ENCODE results near the gene MINPP1. TPM values are rescaled to one million over a fixed set of nuclear protein-coding genes. Genes with fewer than 3 reads are reported as not detected.

The MINPP1 gene
- total RNA-seq, 1 experiment from 2014 or later = 22.1 TPM

DNA sequence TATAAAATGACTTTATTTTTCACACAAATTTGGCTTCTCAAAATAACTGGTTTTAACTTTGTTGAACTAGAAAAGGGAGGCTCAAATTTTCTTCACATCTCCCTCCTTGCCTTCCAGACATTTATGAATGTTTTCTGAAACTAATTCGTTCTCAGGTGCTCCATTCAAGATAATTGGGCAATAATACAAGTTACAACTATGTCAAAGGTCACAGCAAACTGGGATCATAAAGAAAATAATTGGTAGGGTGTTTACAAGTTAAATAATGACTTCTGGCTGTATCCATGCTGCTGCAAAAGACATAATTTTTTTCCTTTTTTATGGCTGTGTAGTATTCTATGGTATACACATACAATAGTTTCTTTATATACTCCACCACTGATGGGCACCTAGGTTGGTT, 75.3 kb downstream of the MINPP1 start:
- intact Hi-C loops (cut with micrococcal nuclease) = no loop called here
- TF ChIP-seq CBX3 (IDR thresholded peaks at IDR 0.05; ENCODE audit: low read depth) = no peak
- no peak for TF ChIP-seq FOSL1 (IDR thresholded peaks at IDR 0.05; ENCODE audit: low read depth)
- no peak for TF ChIP-seq SIN3A (IDR thresholded peaks at IDR 0.05; ENCODE audit: low read depth)
- no peak for TF ChIP-seq MAX (IDR thresholded peaks at IDR 0.05)
- no peak for TF ChIP-seq ZFX (IDR thresholded peaks at IDR 0.05)
- TF ChIP-seq ATF3 (IDR thresholded peaks at IDR 0.05) = no peak
- TF ChIP-seq TCF7L2 (IDR thresholded peaks at IDR 0.05; ENCODE audit: borderline replicate concordance, extremely low read depth, insufficient read depth, insufficient read length) = no peak
- TF ChIP-seq RAD21 (IDR thresholded peaks at IDR 0.05; ENCODE audit: low read depth) = no peak
- Histone ChIP-seq H3K9me3 (ENCODE audit: control insufficient read depth in 1 of 2, insufficient read depth in 1 of 2, low read depth in 1 of 2, low read length in 2 of 2) (no peaks in the 10 kb centered on the region), H3K4me2 (ENCODE audit: low read length) (no peak overlapping the region), H3K27me3 (ENCODE audit: insufficient read depth, low read length) (no peaks in the 10 kb centered on the region), H3K4me3 (replicated peaks in 1 of 2; ENCODE audit: low read depth in 1 of 2, low read length in 2 of 2) (no peak overlapping the region), H3K9ac (ENCODE audit: low read length) (no peak overlapping the region), H4K20me1 (ENCODE audit: insufficient read depth) (no peaks in the 10 kb centered on the region), H3K36me3 (ENCODE audit: control insufficient read depth in 1 of 2, insufficient read depth in 2 of 2, low read length in 2 of 2) (no peaks in the 10 kb centered on the region), H3K9me2 (ENCODE audit: insufficient read depth) (no peaks in the 10 kb centered on the region), H3K27ac (ENCODE audit: low read depth, low read length) (no peak overlapping the region), H2AFZ (ENCODE audit: low read depth, low read length, poor library complexity, severe bottlenecking) (no peak overlapping the region), H3K4me1 (ENCODE audit: control insufficient read depth in 1 of 2, insufficient read depth in 2 of 2, low read length in 2 of 2) (peaks cover 0 to 6% of the 10 kb centered on the region in 2 experiments; a peak in 1 of 4 replicates), H3K79me2 (ENCODE audit: insufficient read depth, low read length) (no peaks in the 10 kb centered on the region)
- CTCF ChIA-PET = no interaction called here
- RAD21 ChIA-PET (ENCODE audit: low non-redundant PET in 1 of 2, low total read pairs in 2 of 2, uncharacterized antibody in 2 of 2, unreplicated experiment in 2 of 2) = no interaction called here
- no peak for ATAC-seq
- DNase-seq (ENCODE audit: low read depth, low spot score) = no peak
- no TSS peak for BruUV-seq (replicated peaks)
- POLR2A ChIA-PET = no interaction called here

GRCh38 chr10:87585565-87586514, 81.1 kb downstream of the MINPP1 start:
- BruUV-seq (replicated peaks) = no TSS peak
- no peaks in the 10 kb centered on the region for H4K20me1 ChIP-seq (ENCODE audit: insufficient read depth)
- ATAC-seq (peak; percentile 77), DNase-seq (ENCODE audit: low read depth, low spot score) (peak; percentile 70)
- H3K4me2 ChIP-seq (ENCODE audit: low read length) = peak overlapping the region; percentile 51
- intact Hi-C loops (cut with micrococcal nuclease) = no loop called here
- H3K9me2 ChIP-seq (ENCODE audit: insufficient read depth) = no peaks in the 10 kb centered on the region
- no peaks in the 10 kb centered on the region for H3K79me2 ChIP-seq (ENCODE audit: insufficient read depth, low read length)
- H2AFZ ChIP-seq (ENCODE audit: low read depth, low read length, poor library complexity, severe bottlenecking) = peak overlapping the region; percentile 20
- H3K9me3 ChIP-seq (ENCODE audit: control insufficient read depth in 1 of 2, insufficient read depth in 1 of 2, low read depth in 1 of 2, low read length in 2 of 2) = no peaks in the 10 kb centered on the region
- H3K9ac ChIP-seq (ENCODE audit: low read length) = no peak overlapping the region
- POLR2A ChIA-PET = no interaction called here
- H3K27ac ChIP-seq (ENCODE audit: low read depth, low read length) = no peak overlapping the region
- no peaks in the 10 kb centered on the region for H3K36me3 ChIP-seq (ENCODE audit: control insufficient read depth in 1 of 2, insufficient read depth in 2 of 2, low read length in 2 of 2)
- peak overlapping the region in 1 of 2 experiments; percentile 9; a peak in 1 of 4 replicates for H3K4me3 ChIP-seq (replicated peaks in 1 of 2; ENCODE audit: low read depth in 1 of 2, low read length in 2 of 2)
- H3K4me1 ChIP-seq (ENCODE audit: control insufficient read depth in 1 of 2, insufficient read depth in 2 of 2, low read length in 2 of 2) = peaks cover 11 to 12% of the 10 kb centered on the region in 2 experiments
- CTCF ChIA-PET = no interaction called here
- RAD21 ChIA-PET (ENCODE audit: low non-redundant PET in 1 of 2, low total read pairs in 2 of 2, uncharacterized antibody in 2 of 2, unreplicated experiment in 2 of 2) = no interaction called here
- H3K27me3 ChIP-seq (ENCODE audit: insufficient read depth, low read length) = no peaks in the 10 kb centered on the region
- TF ChIP-seq SIN3A (IDR thresholded peaks at IDR 0.05; ENCODE audit: low read depth) = no peak
- TF ChIP-seq JUND (IDR thresholded peaks at IDR 0.05) = peak; percentile 80
- TF ChIP-seq CEBPB (IDR thresholded peaks at IDR 0.05; ENCODE audit: low read depth) = peak; percentile 75
- peak; percentile 59 for TF ChIP-seq SP1 (IDR thresholded peaks at IDR 0.05; ENCODE audit: low read depth)
- TF ChIP-seq CBX3 (IDR thresholded peaks at IDR 0.05; ENCODE audit: low read depth) = 0 out of 2 replicates have a peak, but pooled peaks have one; percentile 43
- TF ChIP-seq SRF (IDR thresholded peaks at IDR 0.05; ENCODE audit: low read depth) = no peak
- no peak for TF ChIP-seq YY1 (IDR thresholded peaks at IDR 0.05; ENCODE audit: extremely low read depth, insufficient replicate concordance, low read depth, low read length)
- TF ChIP-seq POLR2AphosphoS5 (IDR thresholded peaks at IDR 0.05; ENCODE audit: low read depth, low read length) = peak; percentile 27; the same call in 1 of the 2 replicates
- TF ChIP-seq EZH2phosphoT487 (IDR thresholded peaks at IDR 0.05; ENCODE audit: borderline replicate concordance) = no peak
- TF ChIP-seq EGR1 (IDR thresholded peaks at IDR 0.05; ENCODE audit: low read depth) = 0 out of 2 replicates have a peak, but pooled peaks have one; percentile 12
- no peak for TF ChIP-seq POLR2A (IDR thresholded peaks at IDR 0.05; ENCODE audit: borderline replicate concordance, extremely low read depth, insufficient read depth, insufficient read length)
- TF ChIP-seq FOSL1 (IDR thresholded peaks at IDR 0.05; ENCODE audit: low read depth) = peak; percentile 81
- no peak for TF ChIP-seq EZH2 (IDR thresholded peaks at IDR 0.05)
- TF ChIP-seq ZFX (IDR thresholded peaks at IDR 0.05) = no peak
- no peak for TF ChIP-seq TCF7L2 (IDR thresholded peaks at IDR 0.05; ENCODE audit: borderline replicate concordance, extremely low read depth, insufficient read depth, insufficient read length)
- 0 out of 2 replicates have a peak, but pooled peaks have one; percentile 9 for TF ChIP-seq RAD21 (IDR thresholded peaks at IDR 0.05; ENCODE audit: low read depth)
